GM19025 (cell line): ENCODE results near the gene RFTN1.

Experiments used
- ATAC-seq: cut with Tn5 transposase; IDR thresholded peaks from one replicate; pipeline ENCODE4 v1.9.1; 2021; ENCODE audit warnings: mild to moderate bottlenecking, low read depth, moderate library complexity; ENCODE audit not compliant: unreplicated experiment

The RFTN1 gene

GRCh38 chr3:16335772-16336645 is 177.5 kb downstream of the RFTN1 start:
- ATAC-seq: no peak

GRCh38 chr3:16335333-16335732 is 178.2 kb downstream of the RFTN1 start:
- no peak for ATAC-seq

- ATAC-seq: no peak
Observed at GRCh38 chr3:16334909-16335308, 178.6 kb downstream of the RFTN1 start.

- ATAC-seq: no peak
Observed at GRCh38 chr3:16332904-16333426, 180.5 kb downstream of the RFTN1 start.

- ATAC-seq: no peak
Observed at GRCh38 chr3:16331319-16331883, 182.1 kb downstream of the RFTN1 start.

GRCh38 chr3:16330351-16330750 is 183.1 kb downstream of the RFTN1 start:
- no peak for ATAC-seq

- ATAC-seq: no peak
Observed at GRCh38 chr3:16329826-16330129, 183.7 kb downstream of the RFTN1 start.

GRCh38 chr3:16329036-16329825 is 184.3 kb downstream of the RFTN1 start:
- no peak for ATAC-seq

GRCh38 chr3:16328124-16328523 is 185.4 kb downstream of the RFTN1 start:
- ATAC-seq: no peak

- ATAC-seq: no peak
Observed at GRCh38 chr3:16326724-16327349, 186.7 kb downstream of the RFTN1 start.

GRCh38 chr3:16325850-16326249 is 187.6 kb downstream of the RFTN1 start:
- no peak for ATAC-seq

GRCh38 chr3:16323737-16324136 is 189.8 kb downstream of the RFTN1 start:
- ATAC-seq: no peak

GRCh38 chr3:16322189-16322588 is 191.3 kb downstream of the RFTN1 start:
- ATAC-seq: no peak

GRCh38 chr3:16320711-16321110 is 192.8 kb downstream of the RFTN1 start:
- no peak for ATAC-seq

GRCh38 chr3:16319723-16320122 is 193.8 kb downstream of the RFTN1 start:
- ATAC-seq: no peak

- no peak for ATAC-seq
Observed at GRCh38 chr3:16319307-16319706, 194.2 kb downstream of the RFTN1 start.

- ATAC-seq: no peak
Observed at GRCh38 chr3:16318176-16318575, 195.3 kb downstream of the RFTN1 start.

GRCh38 chr3:16317561-16317945 is 195.9 kb downstream of the RFTN1 start:
- no peak for ATAC-seq

- no peak for ATAC-seq
Observed at GRCh38 chr3:16316847-16317560, 196.5 kb downstream of the RFTN1 start.

GRCh38 chr3:16316396-16316795 is 197.1 kb downstream of the RFTN1 start:
- ATAC-seq: no peak
